HFF-Myc (cell line): ENCODE data around the gene ZNF226.
"Not testable (repeated sequence)": the region's sequence is repeated elsewhere in the genome, so short reads cannot be mapped to it uniquely, and the experiment has no call there.

Experiments used
- DNase-seq: peaks from one replicate; pipeline ENCODE4 v3.0.0-alpha.2; 2011; ENCODE audit warnings: low read depth; ENCODE audit errors: extremely low read depth
- H3K4me3 ChIP-seq: replicated peaks from 2 replicates; pipeline ENCODE4 v1.5.1; 2011; ENCODE audit warnings: low read depth, mild to moderate bottlenecking, control low read depth, low read length
- CTCF ChIP-seq: IDR thresholded peaks from 2 replicates; pipeline ENCODE4 v1.5.1; 2012; ENCODE audit warnings: mild to moderate bottlenecking, low read depth, low read length, control low read depth; ENCODE audit errors: missing control alignments

ZNF226 gene

GRCh38 chr19:44190020-44190419 lies 25.1 kb downstream of the ZNF226 start:
- DNase-seq = no peak
- TF ChIP-seq CTCF = no peak
- no peak overlapping the region for H3K4me3 ChIP-seq

GRCh38 chr19:44192127-44192526 lies 27.2 kb downstream of the ZNF226 start:
- no peak overlapping the region for H3K4me3 ChIP-seq
- no peak for DNase-seq
- no peak for TF ChIP-seq CTCF

- no peak overlapping the region for H3K4me3 ChIP-seq
- no peak for DNase-seq
- TF ChIP-seq CTCF = no peak
Observed at GRCh38 chr19:44196772-44197171, 31.9 kb downstream of the ZNF226 start.

- no peak overlapping the region for H3K4me3 ChIP-seq
- TF ChIP-seq CTCF = no peak
- DNase-seq = no peak
Observed at GRCh38 chr19:44202470-44202869, 37.6 kb downstream of the ZNF226 start.

GRCh38 chr19:44202974-44203373 lies 38.1 kb downstream of the ZNF226 start:
- H3K4me3 ChIP-seq = no peak overlapping the region
- DNase-seq = no peak
- no peak for TF ChIP-seq CTCF

GRCh38 chr19:44203877-44204276 lies 39.0 kb downstream of the ZNF226 start:
- DNase-seq, H3K4me3 ChIP-seq: not testable (repeated sequence)

- H3K4me3 ChIP-seq = no peak overlapping the region
- TF ChIP-seq CTCF = no peak
- DNase-seq = no peak
Observed at GRCh38 chr19:44204772-44205171, 39.9 kb downstream of the ZNF226 start.
